Activated T-cell treated with anti-CD3 and anti-CD28 coated beads, Interleukin-2, amount 50 U/mL, for 24 hours (primary cell): Measurements from ENCODE around the gene PPIF.

ENCODE experiments used
- DNase-seq: peaks from one replicate; pipeline ENCODE4 v3.0.0-alpha.2; 2020
- H3K27ac Mint-ChIP-seq: 2 replicates; pipeline ENCODE4 v1.8.0; 2020; ENCODE audit warnings: mild to moderate bottlenecking, mixed read lengths
- H3K27me3 Mint-ChIP-seq: 2 replicates; pipeline ENCODE4 v1.8.0; 2020; ENCODE audit warnings: mixed read lengths
- H3K36me3 Mint-ChIP-seq: 2 replicates; pipeline ENCODE4 v1.8.0; 2020; ENCODE audit warnings: low read depth, mixed read lengths
- H3K4me1 Mint-ChIP-seq: 2 replicates; pipeline ENCODE4 v1.8.0; 2020; ENCODE audit warnings: low read depth, mixed read lengths
- H3K4me3 Mint-ChIP-seq: 2 replicates; pipeline ENCODE4 v1.8.0; 2020; ENCODE audit warnings: mild to moderate bottlenecking, moderate library complexity, mixed read lengths
- H3K9me3 Mint-ChIP-seq: 2 replicates; pipeline ENCODE4 v1.8.0; 2020; ENCODE audit warnings: mixed read lengths

PPIF gene

DNA sequence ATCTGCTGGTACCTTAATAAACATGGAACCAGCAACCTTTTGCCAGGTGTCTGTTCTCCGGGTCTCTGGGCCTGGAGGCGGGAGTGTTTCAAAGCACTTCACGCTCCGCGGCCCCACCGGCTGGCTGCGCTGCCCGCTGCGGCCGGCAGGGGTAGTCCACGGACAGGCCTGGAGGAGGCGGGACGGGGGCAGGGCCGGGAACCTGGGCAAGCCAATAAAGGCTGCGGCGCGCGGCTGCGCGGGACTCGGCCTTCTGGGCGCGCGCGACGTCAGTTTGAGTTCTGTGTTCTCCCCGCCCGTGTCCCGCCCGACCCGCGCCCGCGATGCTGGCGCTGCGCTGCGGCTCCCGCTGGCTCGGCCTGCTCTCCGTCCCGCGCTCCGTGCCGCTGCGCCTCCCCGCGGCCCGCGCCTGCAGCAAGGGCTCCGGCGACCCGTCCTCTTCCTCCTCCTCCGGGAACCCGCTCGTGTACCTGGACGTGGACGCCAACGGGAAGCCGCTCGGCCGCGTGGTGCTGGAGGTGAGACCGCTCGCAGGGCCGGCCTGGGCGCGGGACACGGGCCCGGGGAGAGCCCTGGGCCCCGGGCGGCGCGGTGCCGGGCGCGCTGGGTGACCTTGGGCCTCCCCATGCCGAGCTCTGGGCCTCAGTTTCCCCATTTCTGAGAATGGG is at the start of gene PPIF:
Gene PPIF, plus strand, starts transcription at position 244 of the 668 bp plus-strand sequence. Its CDS starts 80 bp downstream, at position 324.
- no peaks in the 10 kb centered on the region for H3K27me3 Mint-ChIP-seq
- H3K4me1 Mint-ChIP-seq, result peaks cover 28% of the 10 kb centered on the region
- DNase-seq, result peak; percentile 99
- H3K27ac Mint-ChIP-seq, result peak within 1 kb of the TSS; percentile 96
- H3K4me3 Mint-ChIP-seq, result peak within 1 kb of the TSS; percentile 89
- no peaks in the 10 kb centered on the region for H3K9me3 Mint-ChIP-seq
- peaks cover 47% of the 10 kb centered on the region for H3K36me3 Mint-ChIP-seq

DNA sequence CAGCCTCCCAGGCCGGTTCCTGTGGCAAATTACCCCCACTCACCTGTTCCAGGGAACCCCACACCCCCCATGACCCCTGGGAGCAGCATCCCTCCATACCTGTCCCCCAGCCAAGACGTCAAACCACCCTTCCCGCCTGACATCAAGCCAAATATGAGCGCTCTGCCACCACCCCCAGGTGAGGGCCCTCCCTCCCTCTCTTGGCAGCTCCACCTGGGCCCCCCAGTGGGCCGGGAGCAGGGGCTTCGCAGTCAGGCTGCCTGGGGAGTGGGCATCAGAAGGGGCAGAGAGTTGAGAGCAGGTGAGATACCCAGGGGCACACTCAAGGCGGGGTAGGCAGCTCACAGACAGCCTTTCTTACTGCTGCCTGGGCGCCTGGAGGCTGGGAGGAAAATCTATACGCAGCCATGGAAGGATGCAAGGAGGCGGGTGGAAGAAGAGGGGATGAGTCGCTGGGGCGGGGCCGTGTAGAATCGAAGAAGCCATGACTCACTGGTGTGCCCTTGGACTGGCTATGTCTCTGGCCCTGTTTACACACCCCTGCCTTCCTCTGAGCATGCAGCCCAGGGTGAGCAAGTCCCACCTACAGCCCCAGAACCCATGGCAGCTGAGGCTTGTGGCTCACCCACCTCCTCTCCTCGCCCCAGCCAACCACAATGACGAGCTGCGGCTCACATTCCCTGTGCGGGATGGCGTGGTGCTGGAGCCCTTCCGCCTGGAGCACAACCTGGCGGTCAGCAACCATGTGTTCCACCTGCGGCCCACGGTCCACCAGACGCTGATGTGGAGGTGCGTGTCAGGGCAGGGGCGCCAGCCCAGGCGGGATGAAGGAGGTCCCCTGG is 48.6 kb upstream of the PPIF start:
- peaks cover 82% of the 10 kb centered on the region for H3K36me3 Mint-ChIP-seq
- H3K27me3 Mint-ChIP-seq, result no peaks in the 10 kb centered on the region
- peak; percentile 60 for DNase-seq
- H3K9me3 Mint-ChIP-seq, result no peaks in the 10 kb centered on the region
- H3K4me3 Mint-ChIP-seq, result no peak overlapping the region
- peaks cover 21% of the 10 kb centered on the region for H3K4me1 Mint-ChIP-seq
- peak overlapping the region; percentile 44 for H3K27ac Mint-ChIP-seq

DNA sequence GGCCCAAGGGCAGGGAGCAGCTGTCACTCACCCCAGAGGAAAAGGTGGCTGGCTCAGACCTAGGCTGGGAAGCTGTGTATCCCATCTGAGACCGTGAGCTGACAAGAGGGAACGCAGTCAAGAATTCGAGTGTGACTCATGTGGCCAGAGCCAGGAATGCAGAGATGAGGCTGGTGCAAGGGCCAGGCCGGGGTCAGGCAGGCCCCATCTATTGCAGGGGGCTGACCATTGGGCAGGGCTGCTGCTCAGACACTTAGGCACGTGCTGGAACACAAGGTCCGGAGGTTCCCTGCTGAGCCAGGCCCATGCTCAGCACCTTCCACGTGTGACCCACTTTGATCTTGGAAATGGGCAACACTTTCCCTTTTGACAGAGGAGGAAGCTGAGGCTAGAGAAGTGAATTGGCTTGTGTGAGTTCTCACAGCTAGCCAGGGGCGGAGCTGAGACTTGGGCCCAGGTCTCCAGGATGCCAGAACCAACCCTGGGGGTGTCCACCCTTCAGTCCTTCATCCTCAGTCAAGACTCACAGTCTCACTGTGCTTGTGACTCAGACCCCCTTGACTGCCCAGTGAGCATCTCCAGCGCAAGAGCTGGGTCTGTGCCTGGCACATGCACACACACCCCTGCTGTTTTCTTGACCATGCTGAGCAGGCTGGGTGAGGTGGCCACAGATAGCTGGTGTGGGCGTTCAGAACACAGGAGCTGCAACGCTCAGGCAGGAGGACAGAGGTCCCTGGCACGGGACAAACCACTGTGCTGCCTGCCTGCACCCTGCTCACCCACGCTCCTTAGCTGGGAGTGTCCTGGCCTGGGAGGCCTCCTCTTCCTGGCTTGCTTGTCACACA is 47.6 kb upstream of the PPIF start:
- DNase-seq, result no peak
- no peak overlapping the region for H3K4me3 Mint-ChIP-seq
- H3K9me3 Mint-ChIP-seq, result no peaks in the 10 kb centered on the region
- peaks cover 82% of the 10 kb centered on the region for H3K36me3 Mint-ChIP-seq
- H3K4me1 Mint-ChIP-seq, result peaks cover 17% of the 10 kb centered on the region
- H3K27ac Mint-ChIP-seq, result no peak overlapping the region
- no peaks in the 10 kb centered on the region for H3K27me3 Mint-ChIP-seq

DNA sequence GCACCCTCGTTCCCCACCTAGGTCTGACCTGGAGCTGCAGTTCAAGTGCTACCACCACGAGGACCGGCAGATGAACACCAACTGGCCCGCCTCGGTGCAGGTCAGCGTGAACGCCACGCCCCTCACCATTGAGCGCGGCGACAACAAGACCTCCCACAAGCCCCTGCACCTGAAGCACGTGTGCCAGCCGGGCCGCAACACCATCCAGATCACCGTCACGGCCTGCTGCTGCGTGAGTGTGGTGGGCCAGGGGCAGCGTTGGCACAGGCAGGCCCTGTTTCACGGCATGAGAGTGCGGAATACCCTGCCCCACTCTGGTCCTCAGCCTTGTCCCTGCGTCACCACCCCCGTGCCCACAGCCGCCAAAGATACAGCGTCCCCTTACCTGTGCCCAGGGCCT is 46.6 kb upstream of the PPIF start:
- no peaks in the 10 kb centered on the region for H3K27me3 Mint-ChIP-seq
- peaks cover 11% of the 10 kb centered on the region for H3K4me1 Mint-ChIP-seq
- no peak for DNase-seq
- H3K4me3 Mint-ChIP-seq, result no peak overlapping the region
- H3K9me3 Mint-ChIP-seq, result no peaks in the 10 kb centered on the region
- no peak overlapping the region for H3K27ac Mint-ChIP-seq
- H3K36me3 Mint-ChIP-seq, result peaks cover 82% of the 10 kb centered on the region

DNA sequence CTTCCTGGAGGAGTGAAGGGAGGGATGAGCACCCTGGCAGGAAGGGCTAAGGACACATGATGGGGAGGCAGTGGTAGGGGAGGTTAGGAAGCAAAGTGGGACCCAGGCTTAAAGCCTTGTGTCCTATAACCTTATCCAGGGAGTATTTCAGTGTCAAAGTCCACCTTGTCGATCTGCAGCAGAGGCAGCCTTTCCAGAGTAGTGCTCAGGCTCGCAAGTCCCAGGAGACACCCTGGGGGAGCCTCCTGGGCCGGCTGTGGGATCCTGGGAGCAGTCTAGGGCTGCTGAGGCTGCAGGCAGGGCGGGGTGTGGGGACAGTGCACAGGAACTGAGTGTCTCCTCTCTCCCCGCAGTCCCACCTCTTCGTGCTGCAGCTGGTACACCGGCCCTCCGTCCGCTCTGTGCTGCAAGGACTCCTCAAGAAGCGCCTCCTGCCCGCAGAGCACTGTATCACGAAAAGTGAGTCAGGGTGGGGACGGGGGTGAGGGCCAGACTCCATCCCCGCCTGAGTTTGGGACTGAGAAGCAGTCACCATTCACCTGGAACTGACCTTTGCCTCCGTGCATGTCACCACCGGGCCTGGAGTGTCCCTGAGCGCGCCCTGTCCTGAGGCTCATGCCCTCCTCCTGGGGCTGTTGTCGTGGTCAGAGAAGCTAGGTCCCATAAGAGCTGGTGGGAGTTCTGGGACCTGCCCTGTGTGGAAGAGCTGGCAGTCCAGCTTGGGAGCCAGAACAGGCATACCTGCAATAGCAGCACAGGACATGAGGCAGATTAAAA is 45.3 kb upstream of the PPIF start:
- Mint-ChIP-seq H3K4me1 (peaks cover 9% of the 10 kb centered on the region), H3K4me3 (no peak overlapping the region), H3K36me3 (peaks cover 77% of the 10 kb centered on the region), H3K9me3 (no peaks in the 10 kb centered on the region), H3K27ac (no peak overlapping the region), H3K27me3 (no peaks in the 10 kb centered on the region)
- no peak for DNase-seq

DNA sequence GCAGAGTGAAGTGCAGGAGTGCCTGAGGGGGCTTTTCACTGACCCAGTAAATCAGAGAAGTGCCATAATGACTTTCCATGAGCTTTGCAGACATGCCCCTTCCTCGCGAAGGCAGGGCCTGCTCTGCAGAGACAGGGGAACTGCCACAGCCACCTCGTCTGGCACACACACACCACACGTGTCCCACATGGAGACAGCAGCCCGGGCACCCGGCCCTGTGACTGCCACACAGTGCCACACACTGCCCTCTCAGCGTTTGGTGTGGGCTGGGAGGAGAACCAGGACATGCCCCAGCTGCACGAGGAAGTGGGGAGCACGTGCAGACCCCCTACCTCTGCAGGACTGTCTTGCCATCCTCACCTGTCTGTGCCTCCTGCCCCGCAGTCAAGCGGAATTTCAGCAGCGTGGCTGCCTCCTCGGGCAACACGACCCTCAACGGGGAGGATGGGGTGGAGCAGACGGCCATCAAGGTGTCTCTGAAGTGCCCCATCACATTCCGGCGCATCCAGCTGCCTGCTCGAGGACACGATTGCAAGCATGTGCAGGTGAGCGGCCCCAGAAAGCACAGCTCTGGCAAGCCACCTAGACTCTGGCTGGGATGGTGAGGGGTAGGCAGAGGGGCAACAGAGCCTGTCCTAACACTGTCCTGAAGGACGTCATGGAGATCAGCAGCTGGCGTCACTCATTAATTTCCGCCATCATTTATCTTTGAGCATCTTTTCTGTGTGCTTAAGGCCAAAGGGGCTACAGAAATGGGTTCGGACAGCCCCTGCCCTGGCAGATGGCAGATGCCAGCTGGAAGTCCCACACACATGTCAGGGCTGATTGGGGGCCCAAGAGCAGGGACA is 43.4 kb upstream of the PPIF start:
- H3K4me1 Mint-ChIP-seq, result peaks cover 1% of the 10 kb centered on the region
- no peak for DNase-seq

DNA sequence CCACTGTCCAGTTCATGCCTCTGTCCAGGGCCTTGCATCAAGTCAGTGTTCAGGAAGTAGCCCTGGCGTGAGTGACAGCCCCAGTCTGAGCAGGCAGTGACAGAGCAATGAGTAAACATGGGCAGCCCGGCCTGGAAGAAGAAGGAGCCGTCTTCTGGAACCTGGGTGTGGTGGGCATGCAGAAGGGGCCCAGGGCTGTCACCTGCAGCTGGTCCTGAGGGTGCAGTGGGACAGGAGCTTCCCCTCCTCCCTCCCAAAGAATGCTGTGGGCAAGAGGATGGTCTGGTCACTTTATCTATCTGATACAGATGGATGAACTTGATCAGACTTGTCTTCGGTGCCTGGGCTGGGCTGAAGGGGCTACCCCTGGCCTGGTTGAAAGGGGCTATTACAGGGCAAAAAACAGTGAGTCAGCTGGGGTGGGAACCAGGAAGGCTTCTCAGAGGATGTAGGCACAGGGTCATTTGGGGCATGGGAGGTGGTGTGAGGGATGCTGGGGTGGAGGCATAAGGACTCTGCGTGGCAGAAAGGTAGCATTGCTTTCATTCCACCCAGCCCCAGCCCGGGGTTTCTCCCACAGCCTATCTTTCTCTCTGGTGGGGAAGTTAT is 42.7 kb upstream of the PPIF start:
- Mint-ChIP-seq H3K4me1 (no peaks in the 10 kb centered on the region), H3K27ac (no peak overlapping the region), H3K9me3 (no peaks in the 10 kb centered on the region), H3K27me3 (no peaks in the 10 kb centered on the region), H3K4me3 (no peak overlapping the region), H3K36me3 (peaks cover 78% of the 10 kb centered on the region)
- no peak for DNase-seq

More for the DNA sequence above, 43.4 kb upstream of the PPIF start:
- Mint-ChIP-seq H3K27ac (no peak overlapping the region), H3K4me3 (no peak overlapping the region), H3K27me3 (no peaks in the 10 kb centered on the region), H3K9me3 (no peaks in the 10 kb centered on the region), H3K36me3 (peaks cover 78% of the 10 kb centered on the region)

DNA sequence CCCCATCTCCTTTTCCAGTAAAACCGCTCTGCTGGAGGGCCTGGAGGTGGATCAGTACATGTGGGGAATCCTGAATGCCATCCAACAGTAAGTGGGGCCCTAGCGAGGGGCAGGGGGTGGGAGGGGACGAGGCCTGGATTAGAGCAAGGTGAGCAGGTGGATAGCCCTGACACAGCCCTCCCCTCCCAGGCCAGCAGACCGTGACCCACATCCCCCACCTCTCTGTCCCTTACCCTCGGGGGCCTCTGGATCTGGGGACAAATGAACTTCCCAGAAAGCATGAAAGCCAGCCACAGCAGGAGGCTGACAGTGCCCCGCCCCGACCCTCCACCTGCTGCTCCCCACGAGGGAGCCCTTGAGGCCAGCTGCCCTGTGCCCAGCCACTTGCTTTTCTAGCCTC is 41.8 kb upstream of the PPIF start:
- H3K27me3 Mint-ChIP-seq, result no peaks in the 10 kb centered on the region
- H3K4me1 Mint-ChIP-seq, result no peaks in the 10 kb centered on the region
- no peaks in the 10 kb centered on the region for H3K9me3 Mint-ChIP-seq
- peaks cover 71% of the 10 kb centered on the region for H3K36me3 Mint-ChIP-seq
- DNase-seq, result no peak
- no peak overlapping the region for H3K4me3 Mint-ChIP-seq
- no peak overlapping the region for H3K27ac Mint-ChIP-seq

DNA sequence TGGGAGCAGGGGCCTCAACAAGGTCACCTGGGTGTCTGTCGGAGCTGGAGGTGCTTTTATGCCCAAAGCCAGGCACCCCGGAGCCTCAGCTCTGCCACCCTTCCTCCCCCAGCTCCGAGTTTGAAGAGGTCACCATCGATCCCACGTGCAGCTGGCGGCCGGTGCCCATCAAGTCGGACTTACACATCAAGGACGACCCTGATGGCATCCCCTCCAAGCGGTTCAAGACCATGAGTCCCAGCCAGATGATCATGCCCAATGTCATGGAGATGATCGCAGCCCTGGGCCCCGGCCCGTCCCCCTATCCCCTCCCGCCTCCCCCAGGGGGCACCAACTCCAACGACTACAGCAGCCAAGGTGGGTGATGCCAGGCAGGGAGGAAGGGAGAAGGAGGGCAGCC is 41.3 kb upstream of the PPIF start:
- Mint-ChIP-seq H3K36me3 (peaks cover 69% of the 10 kb centered on the region), H3K4me3 (no peak overlapping the region), H3K27ac (no peak overlapping the region), H3K27me3 (no peaks in the 10 kb centered on the region), H3K9me3 (no peaks in the 10 kb centered on the region), H3K4me1 (no peaks in the 10 kb centered on the region)
- DNase-seq, result no peak

DNA sequence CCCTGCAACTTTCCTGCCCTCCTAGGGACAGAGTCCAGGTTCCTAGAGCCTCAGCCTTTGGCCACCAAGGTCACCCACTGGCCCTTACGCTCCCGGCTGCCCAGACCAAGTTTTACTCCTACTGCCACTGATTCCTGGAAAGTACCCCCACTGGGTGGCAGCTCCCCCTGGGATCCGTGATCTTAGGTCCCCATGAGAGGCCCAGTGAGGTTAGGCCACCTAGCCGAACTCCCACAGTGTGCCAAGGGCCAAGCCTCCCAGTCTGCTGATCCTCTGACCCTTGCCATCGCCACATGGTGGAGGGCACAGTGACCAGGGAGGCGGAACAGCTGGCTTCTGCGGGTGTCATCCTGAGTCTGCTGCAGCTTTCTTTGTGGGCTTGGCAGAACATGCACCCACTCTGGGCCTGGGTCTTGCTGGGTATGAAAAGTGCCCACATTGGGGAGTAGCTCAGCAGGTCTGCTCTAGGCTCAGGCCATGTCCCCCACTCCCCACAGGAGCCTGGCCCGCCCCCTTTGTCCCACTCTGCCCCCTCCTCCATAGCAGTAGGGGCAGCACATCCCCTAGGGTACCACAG is 40.5 kb upstream of the PPIF start:
- DNase-seq, result no peak
- Mint-ChIP-seq H3K4me1 (no peaks in the 10 kb centered on the region), H3K36me3 (peaks cover 64% of the 10 kb centered on the region), H3K27me3 (no peaks in the 10 kb centered on the region), H3K27ac (no peak overlapping the region), H3K9me3 (no peaks in the 10 kb centered on the region), H3K4me3 (no peak overlapping the region)

DNA sequence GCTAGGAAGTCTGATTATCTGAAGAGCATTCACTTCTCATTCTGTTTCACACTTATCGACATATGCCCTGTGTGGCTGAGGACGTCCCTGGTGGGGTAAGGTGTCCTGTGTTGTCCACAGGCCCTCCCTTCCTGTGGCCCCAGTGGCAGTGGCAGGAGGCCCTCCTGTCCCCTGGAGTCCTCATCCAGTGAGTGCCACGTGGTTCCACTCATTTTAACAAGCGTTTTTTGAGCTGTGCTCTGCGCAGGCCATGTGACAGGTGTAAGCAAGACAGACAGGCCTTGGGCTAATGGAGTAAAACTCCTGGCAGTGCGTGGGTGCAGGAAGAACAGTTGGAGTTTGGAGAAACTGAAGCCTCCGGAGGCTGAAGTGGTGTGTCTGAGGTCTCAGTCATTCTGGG is 39.3 kb upstream of the PPIF start:
- H3K4me3 Mint-ChIP-seq, result no peak overlapping the region
- no peaks in the 10 kb centered on the region for H3K9me3 Mint-ChIP-seq
- no peaks in the 10 kb centered on the region for H3K27me3 Mint-ChIP-seq
- H3K36me3 Mint-ChIP-seq, result peaks cover 63% of the 10 kb centered on the region
- DNase-seq, result no peak
- H3K4me1 Mint-ChIP-seq, result no peaks in the 10 kb centered on the region
- no peak overlapping the region for H3K27ac Mint-ChIP-seq

DNA sequence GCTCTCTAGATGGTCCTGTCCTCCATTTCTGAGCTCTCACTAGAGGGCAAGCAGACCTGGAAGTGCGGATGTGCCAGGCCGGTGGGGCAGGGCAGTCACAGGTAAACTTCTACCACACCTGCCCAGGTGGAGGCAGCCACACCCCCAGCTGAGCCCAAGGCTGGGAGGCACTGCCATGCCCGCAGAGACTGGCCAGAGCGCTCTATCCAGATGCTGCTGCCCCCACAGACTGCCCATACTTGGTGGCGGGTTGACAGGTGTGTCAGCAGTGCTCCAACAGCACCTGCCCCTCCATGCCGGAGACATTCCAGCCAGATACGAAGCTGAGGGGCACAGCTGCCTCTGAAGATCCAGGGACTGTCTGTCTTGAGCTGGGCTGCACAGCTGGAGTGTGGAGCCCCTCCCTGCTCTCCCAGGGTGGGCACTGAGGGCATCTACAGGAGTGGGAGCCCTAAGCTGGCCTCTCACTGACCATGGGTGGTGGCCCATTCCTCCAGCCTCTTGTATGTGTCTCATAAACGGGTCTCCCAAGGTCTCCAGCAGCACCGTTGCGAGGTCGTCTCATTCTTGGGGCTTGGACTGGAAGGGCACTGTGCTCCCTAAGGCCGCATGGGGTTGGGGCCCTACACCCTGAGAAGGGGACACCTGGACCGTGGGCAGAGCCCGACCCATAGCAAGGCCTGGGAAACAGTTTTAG is 38.2 kb upstream of the PPIF start:
- Mint-ChIP-seq H3K27ac (peak overlapping the region; percentile 52), H3K4me1 (no peaks in the 10 kb centered on the region), H3K9me3 (no peaks in the 10 kb centered on the region), H3K4me3 (no peak overlapping the region), H3K36me3 (peaks cover 64% of the 10 kb centered on the region), H3K27me3 (no peaks in the 10 kb centered on the region)
- DNase-seq, result no peak
